ENCODE results near the gene GPHN. TPM values are rescaled to one million over a fixed set of nuclear protein-coding genes. Genes with fewer than 3 reads are reported as not detected.
"Not testable (repeated sequence)": the region's sequence is repeated elsewhere in the genome, so short reads cannot be mapped to it uniquely, and the experiment has no call there.

The GPHN gene
- total RNA-seq, 1 donor from 2014 or later, result 24.9 TPM

DNA sequence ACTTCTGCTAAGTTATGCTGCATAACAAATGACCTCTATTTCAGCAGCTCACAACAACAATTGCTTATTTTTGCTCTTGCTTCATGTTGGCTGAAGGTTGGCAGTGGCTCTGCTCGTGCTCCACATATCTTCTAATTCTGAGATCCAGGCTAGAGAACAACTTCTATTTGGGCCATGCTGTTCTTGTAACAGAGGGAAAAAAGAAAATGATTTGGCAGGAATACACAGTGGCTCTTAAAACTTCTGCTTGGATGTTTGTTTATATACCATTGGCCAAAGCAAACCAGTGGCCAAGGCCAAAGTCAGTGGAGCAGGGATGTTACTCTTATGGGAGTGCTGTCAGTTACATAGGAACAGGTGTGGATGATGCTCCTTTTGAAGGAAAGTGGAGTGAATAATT, 32.1 kb downstream of the GPHN start:
- Mint-ChIP-seq H3K4me1 (ENCODE audit: low read depth) (peaks cover 3% of the 10 kb centered on the region), H3K36me3 (ENCODE audit: insufficient read depth) (no peaks in the 10 kb centered on the region), H3K27ac (no peak overlapping the region), H3K4me3 (ENCODE audit: low read depth) (no peak overlapping the region), H3K9me3 (ENCODE audit: low read depth) (no peaks in the 10 kb centered on the region), H3K27me3 (no peaks in the 10 kb centered on the region)
- TF ChIP-seq, protein P1, sequence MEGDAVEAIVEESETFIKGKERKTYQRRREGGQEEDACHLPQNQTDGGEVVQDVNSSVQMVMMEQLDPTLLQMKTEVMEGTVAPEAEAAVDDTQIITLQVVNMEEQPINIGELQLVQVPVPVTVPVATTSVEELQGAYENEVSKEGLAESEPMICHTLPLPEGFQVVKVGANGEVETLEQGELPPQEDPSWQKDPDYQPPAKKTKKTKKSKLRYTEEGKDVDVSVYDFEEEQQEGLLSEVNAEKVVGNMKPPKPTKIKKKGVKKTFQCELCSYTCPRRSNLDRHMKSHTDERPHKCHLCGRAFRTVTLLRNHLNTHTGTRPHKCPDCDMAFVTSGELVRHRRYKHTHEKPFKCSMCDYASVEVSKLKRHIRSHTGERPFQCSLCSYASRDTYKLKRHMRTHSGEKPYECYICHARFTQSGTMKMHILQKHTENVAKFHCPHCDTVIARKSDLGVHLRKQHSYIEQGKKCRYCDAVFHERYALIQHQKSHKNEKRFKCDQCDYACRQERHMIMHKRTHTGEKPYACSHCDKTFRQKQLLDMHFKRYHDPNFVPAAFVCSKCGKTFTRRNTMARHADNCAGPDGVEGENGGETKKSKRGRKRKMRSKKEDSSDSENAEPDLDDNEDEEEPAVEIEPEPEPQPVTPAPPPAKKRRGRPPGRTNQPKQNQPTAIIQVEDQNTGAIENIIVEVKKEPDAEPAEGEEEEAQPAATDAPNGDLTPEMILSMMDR (IDR thresholded peaks at IDR 0.05; ENCODE audit: unreplicated experiment), result no peak
- DNase-seq (ENCODE audit: low spot score, unreplicated experiment), result no peak

DNA sequence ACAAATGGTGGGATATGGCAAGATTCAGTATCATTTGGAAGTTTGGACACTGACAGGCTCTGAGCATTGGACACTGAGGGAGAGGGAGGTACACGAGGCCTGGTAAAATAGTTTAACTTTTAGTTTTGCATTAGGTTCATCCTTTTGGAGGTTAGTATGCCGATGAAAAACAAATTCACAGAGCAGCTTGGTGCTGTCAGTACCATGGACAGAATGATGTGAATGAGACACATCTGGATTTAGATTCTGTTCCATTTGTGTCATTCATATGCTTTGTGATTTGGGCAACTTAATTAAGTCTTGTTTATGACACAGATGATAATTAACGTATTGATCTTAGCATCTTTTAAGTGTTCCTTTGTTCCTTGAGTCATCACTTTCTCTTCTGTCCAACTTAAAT, 33.7 kb downstream of the GPHN start:
- Mint-ChIP-seq H3K4me3 (ENCODE audit: low read depth) (no peak overlapping the region), H3K27me3 (no peaks in the 10 kb centered on the region), H3K4me1 (ENCODE audit: low read depth) (peaks cover under 1% of the 10 kb centered on the region), H3K9me3 (ENCODE audit: low read depth) (no peaks in the 10 kb centered on the region), H3K27ac (no peak overlapping the region), H3K36me3 (ENCODE audit: insufficient read depth) (no peaks in the 10 kb centered on the region)
- no peak for DNase-seq (ENCODE audit: low spot score, unreplicated experiment)
- TF ChIP-seq, protein P1 (IDR thresholded peaks at IDR 0.05; ENCODE audit: unreplicated experiment), result no peak

DNA sequence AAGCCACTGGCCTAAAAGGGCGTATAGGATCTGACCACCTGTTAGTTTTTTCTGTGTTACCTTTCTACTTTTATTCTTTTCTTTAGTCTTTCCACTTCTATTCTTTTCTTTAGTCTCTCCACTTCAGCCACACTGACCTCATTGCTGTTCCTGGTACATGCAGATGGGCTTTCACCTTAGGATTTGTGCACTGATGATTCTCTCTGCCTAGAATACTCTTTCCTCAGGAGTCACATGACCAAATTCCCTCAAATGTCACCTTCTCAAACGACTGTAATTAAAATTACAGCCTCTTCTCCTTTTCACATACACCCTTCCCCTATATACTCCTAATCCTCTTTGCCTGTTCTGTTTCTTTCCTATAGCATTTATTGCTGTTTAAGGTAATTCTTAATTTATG, 36.0 kb downstream of the GPHN start:
- H3K27me3 Mint-ChIP-seq, result no peaks in the 10 kb centered on the region
- TF ChIP-seq, protein P1 (IDR thresholded peaks at IDR 0.05; ENCODE audit: unreplicated experiment), result no peak
- peaks cover 6% of the 10 kb centered on the region for H3K9me3 Mint-ChIP-seq (ENCODE audit: low read depth)
- H3K4me3 Mint-ChIP-seq (ENCODE audit: low read depth), result no peak overlapping the region
- DNase-seq (ENCODE audit: low spot score, unreplicated experiment), result no peak
- H3K27ac Mint-ChIP-seq, result no peak overlapping the region
- peaks cover 7% of the 10 kb centered on the region for H3K36me3 Mint-ChIP-seq (ENCODE audit: insufficient read depth)
- no peaks in the 10 kb centered on the region for H3K4me1 Mint-ChIP-seq (ENCODE audit: low read depth)

DNA sequence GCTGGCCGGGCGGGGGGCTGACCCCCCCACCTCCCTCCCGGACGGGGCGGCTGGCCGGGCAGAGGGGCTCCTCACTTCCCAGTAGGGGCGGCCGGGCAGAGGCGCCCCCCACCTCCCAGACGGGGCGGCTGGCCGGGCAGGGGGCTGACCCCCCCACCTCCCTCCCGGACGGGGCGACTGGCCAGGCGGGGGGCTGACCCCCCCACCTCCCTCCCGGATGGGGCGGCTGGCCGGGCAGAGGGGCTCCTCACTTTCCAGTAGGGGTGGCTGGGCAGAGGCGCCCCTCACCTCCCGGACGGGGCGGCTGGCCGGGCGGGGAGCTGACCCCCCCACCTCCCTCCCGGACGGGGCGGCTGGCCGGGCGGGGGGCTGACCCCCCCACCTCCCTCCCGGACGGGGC, 37.2 kb downstream of the GPHN start:
- H3K9me3 Mint-ChIP-seq (ENCODE audit: low read depth); H3K4me1 Mint-ChIP-seq (ENCODE audit: low read depth); H3K36me3 Mint-ChIP-seq (ENCODE audit: insufficient read depth); H3K27me3 Mint-ChIP-seq; H3K27ac Mint-ChIP-seq; DNase-seq (ENCODE audit: low spot score, unreplicated experiment); H3K4me3 Mint-ChIP-seq (ENCODE audit: low read depth): not testable (repeated sequence)

DNA sequence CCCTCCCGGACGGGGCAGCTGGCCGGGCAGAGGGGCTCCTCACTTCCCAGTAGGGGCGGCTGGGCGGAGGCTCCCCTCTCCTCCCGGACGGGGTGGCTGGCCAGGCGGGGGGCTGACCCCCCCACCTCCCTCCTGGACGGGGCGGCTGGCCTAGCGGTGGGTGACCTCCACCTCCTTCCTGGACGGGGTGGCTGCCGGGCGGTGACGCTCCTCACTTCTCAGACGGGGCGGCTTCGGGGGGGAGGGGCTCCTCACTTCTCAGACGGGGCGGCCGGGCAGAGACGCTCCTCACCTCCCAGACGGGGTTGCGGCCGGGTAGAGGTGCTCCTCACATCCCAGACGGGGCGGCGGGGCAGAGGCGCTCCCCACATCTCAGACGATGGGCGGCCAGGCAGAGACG, 37.8 kb downstream of the GPHN start:
- not testable (repeated sequence) for H3K4me3 Mint-ChIP-seq (ENCODE audit: low read depth); H3K27me3 Mint-ChIP-seq; DNase-seq (ENCODE audit: low spot score, unreplicated experiment); H3K27ac Mint-ChIP-seq; H3K36me3 Mint-ChIP-seq (ENCODE audit: insufficient read depth); H3K4me1 Mint-ChIP-seq (ENCODE audit: low read depth); H3K9me3 Mint-ChIP-seq (ENCODE audit: low read depth)

DNA sequence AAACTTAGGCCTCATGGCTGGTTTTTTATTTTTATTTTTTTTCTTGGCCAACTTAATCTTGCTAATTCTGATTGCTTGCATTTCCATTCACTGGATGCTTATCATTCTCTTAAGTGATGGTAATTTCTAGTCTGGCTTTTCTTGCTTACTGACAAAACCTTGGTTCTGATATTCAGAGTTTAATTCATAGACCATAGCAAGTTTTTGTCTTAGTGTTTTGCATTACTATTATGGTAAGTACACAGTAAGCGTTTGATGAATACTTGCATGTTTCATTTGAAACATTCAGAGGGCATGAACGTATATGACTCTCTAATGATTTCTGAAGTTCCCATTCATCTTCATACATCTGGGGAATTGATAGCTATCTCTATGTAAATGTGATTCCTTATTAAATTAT, 55.8 kb downstream of the GPHN start:
- TF ChIP-seq, protein P1 (IDR thresholded peaks at IDR 0.05; ENCODE audit: unreplicated experiment), result no peak
- H3K27ac Mint-ChIP-seq, result no peak overlapping the region

More for the DNA sequence above, 55.8 kb downstream of the GPHN start:
- Mint-ChIP-seq H3K9me3 (ENCODE audit: low read depth) (peaks cover 5% of the 10 kb centered on the region), H3K36me3 (ENCODE audit: insufficient read depth) (no peaks in the 10 kb centered on the region), H3K4me3 (ENCODE audit: low read depth) (no peak overlapping the region), H3K4me1 (ENCODE audit: low read depth) (no peaks in the 10 kb centered on the region), H3K27me3 (no peaks in the 10 kb centered on the region)
- no peak for DNase-seq (ENCODE audit: low spot score, unreplicated experiment)

All from progenitor cell of endocrine pancreas (in vitro differentiated cells).